Aorta (tissue), 5 donors: ENCODE results near the gene CABP4. TPM values are rescaled to one million over a fixed set of nuclear protein-coding genes. Genes with fewer than 3 reads are reported as not detected.

Source experiments
- ATAC-seq: fragments of 200-7000 bp; cut with Tn5 transposase; one replicate; pipeline ENCODE4 v1.9.1; 2022; ENCODE audit warnings: moderate library complexity; ENCODE audit not compliant: low FRiP score
- DNase-seq, 2 donors: peaks; one replicate each; pipeline ENCODE4 v3.0.0-alpha.2; 2020
- H3K27ac ChIP-seq, 2 donors: one replicate each; pipeline ENCODE4 v1.5.1; 2013; ENCODE audit warnings: low read length in 2 of 2, mild to moderate bottlenecking in 2 of 2, moderate library complexity in 2 of 2, control low read depth in 1 of 2, inconsistent platforms in 1 of 2, low read depth in 1 of 2
- H3K27me3 ChIP-seq, 2 donors: one replicate each; pipeline ENCODE4 v1.6.1; 2013; ENCODE audit warnings: control low read depth in 1 of 2, low read length in 1 of 2, mild to moderate bottlenecking in 1 of 2, moderate library complexity in 1 of 2; ENCODE audit not compliant: insufficient read depth in 2 of 2, control insufficient read depth in 1 of 2
- H3K36me3 ChIP-seq, 2 donors: one replicate each; pipeline ENCODE4 v1.6.1; 2013; ENCODE audit warnings: control low read depth in 1 of 2, low read length in 1 of 2, mild to moderate bottlenecking in 1 of 2; ENCODE audit not compliant: insufficient read depth in 2 of 2, control insufficient read depth in 1 of 2
- H3K4me1 ChIP-seq, 2 donors: one replicate each; pipeline ENCODE4 v1.6.1; 2013; ENCODE audit warnings: low read length in 2 of 2, control low read depth in 1 of 2, mild to moderate bottlenecking in 1 of 2, moderate library complexity in 1 of 2; ENCODE audit not compliant: insufficient read depth in 2 of 2, control insufficient read depth in 1 of 2
- H3K4me3 ChIP-seq, 2 donors: one replicate each; pipeline ENCODE4 v1.5.1; 2013; ENCODE audit warnings: low read length in 2 of 2, control low read depth in 1 of 2, mild to moderate bottlenecking in 1 of 2
- H3K9me3 ChIP-seq: one replicate; pipeline ENCODE4 v1.6.1; 2013; ENCODE audit warnings: mild to moderate bottlenecking, low read length; ENCODE audit not compliant: control insufficient read depth
- WGBS, 2 donors: extraction: QIAGEN DNeasy Blood & Tissue Kit; methylation state at CpG; one replicate each; pipeline ENCODE4 v1.1.7; 2013; 5-methylcytosine and 5-hydroxymethylcytosine counted together
- intact Hi-C, 2 donors: fragments of 100-400 bp; cut with DNase I; formaldehyde crosslinking; loops; one replicate each; pipeline versions ENCODE4 v1.14.2 to v1.15.0; 2022
- polyA plus RNA-seq, 2 donors: library from polyadenylated mRNA; stranded (reverse); fragments of 200-250 nt; gene quantifications; one replicate each; pipeline ENCODE4 v1.2.3, GENCODE V29; 2013
- total RNA-seq, 2 donors: library from RNA; stranded (reverse); fragmentation: NEBNext Ultra II Directional; extraction: Animal tissue kit (Norgen Biotek cat#: 25700); gene quantifications; one replicate each; pipeline ENCODE4 v1.2.1, GENCODE V29; 2021
- donor health status: healthy with polysubstance abuse.
- donor health status: Bipolar disorder and iron deficiency.
- donor health status: DM: no; HTN: no; CAD: no.
- donor health status: DM: no; HTN: no; CAD: no.
- donor health status: DM: yes; HTN: yes; CAD: no.

The CABP4 gene
- total and polyA plus RNA-seq, 4 donors: 0.33 to 3.9 (median 2.4) TPM

DNA sequence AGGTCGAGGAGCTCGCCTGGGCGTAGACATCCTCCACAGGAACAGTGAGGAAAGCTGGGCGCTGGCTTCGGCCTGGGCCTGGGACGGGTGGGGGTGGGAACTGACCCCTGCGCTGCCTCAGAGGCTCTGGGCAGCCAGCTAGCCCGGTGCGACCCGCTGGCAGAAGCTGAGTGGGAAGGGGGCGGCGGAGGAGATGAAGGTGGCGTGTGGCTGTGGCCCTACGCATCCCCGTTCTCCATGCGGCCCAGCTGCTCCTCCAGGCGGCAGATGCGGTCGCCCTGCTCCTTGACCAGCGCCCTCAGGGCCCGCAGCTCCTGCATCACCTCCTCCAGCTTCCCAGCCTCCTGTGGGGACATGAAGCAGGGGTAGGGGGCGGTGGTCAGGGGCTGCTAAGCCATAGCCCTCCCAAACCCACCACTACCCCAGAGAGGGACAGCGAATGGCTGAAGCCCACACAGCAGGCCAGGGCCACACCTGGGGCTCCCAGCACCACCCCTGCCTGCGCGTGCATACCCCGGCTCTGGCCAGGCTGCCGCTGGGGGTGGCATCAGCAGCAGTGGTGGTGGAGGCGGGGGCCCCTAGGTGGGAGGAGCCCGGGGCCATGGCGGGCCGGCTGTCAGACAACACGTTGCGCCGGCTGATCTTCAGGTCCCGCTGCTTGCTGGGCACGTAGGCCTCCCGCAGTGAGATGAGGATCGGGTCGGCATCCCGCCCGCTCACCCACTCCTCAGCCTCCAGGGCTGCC lies 16.8 kb upstream of the CABP4 start:
- ATAC-seq: no peak
- intact Hi-C loops: no loop called here
- no peak overlapping the region for H3K4me3 ChIP-seq
- no peaks in the 10 kb centered on the region for H3K4me1 ChIP-seq
- H3K36me3 ChIP-seq: peaks cover 0 to 2% of the 10 kb centered on the region in 2 donors
- H3K27ac ChIP-seq: no peak overlapping the region
- peak in 1 of 2 donors; percentile 63 for DNase-seq
- no peaks in the 10 kb centered on the region for H3K9me3 ChIP-seq
- H3K27me3 ChIP-seq: no peaks in the 10 kb centered on the region
- WGBS, 2 donors: 77 to 84% methylated on average over 34 to 41 of the region's 41 CpGs

- 70 to 71% methylated on average over 31 of the region's 31 CpGs for WGBS, 2 donors
- H3K4me1 ChIP-seq: no peaks in the 10 kb centered on the region
- H3K9me3 ChIP-seq: no peaks in the 10 kb centered on the region
- H3K36me3 ChIP-seq: peaks cover 0 to under 1% of the 10 kb centered on the region in 2 donors
- ATAC-seq (no peak), DNase-seq (peak in 1 of 2 donors; percentile 82)
- intact Hi-C loops: no loop called here
- H3K27me3 ChIP-seq: no peaks in the 10 kb centered on the region
- H3K4me3 ChIP-seq: no peak overlapping the region
- no peak overlapping the region for H3K27ac ChIP-seq
Measured at GRCh38 chr11:67439321-67440228, 15.6 kb upstream of the CABP4 start.

DNA sequence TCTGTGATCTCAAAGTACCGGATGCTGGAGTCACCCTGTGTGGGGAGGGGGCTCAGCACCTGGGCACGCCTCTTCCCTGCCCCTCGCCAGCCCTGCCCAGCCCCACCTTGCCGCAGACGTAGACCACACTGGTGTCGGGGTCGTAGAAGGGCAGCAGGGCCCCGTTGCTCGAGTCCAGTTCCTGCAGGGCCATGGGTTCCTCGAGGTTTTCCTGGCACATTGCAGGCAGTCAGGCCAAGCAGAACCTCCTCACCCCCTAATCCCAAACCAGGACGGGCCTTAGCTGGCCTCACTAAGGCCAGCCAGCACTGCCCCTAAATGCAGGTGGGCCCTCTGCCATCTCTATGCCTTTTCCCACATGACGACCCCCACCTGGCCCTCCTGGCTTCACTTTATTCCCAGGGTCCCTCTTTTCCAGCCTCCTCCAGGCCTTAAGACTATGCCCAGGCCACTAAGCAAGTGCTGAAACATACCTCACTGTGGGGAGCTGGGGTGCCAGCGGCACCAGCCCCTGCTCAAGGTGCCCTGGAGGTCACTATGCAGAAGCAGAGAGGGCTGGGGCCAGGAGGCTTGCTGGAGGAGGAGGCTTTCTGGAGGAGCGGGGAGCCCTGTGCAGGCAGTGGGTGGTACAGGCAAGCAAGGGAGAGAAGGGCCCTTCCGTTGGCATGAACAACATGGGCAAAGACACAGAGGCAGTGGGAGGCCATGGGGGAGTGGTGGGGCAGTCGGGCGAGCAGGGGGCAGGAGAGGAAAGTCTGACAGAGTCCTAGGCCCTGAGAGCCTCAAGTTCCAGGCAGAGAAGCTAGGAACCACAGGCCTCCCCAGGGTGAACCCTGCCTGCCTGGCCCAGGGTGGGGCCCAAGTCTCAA lies 14.7 kb upstream of the CABP4 start:
- ATAC-seq (no peak), DNase-seq (no peak)
- no peaks in the 10 kb centered on the region for H3K36me3 ChIP-seq
- no peak overlapping the region for H3K4me3 ChIP-seq
- WGBS, 2 donors: 73 to 79% methylated on average over 17 of the region's 17 CpGs
- no peak overlapping the region for H3K27ac ChIP-seq
- intact Hi-C loops: no loop called here
- no peaks in the 10 kb centered on the region for H3K4me1 ChIP-seq
- no peaks in the 10 kb centered on the region for H3K9me3 ChIP-seq
- no peaks in the 10 kb centered on the region for H3K27me3 ChIP-seq

GRCh38 chr11:67441098-67441563 lies 14.0 kb upstream of the CABP4 start:
- no peaks in the 10 kb centered on the region for H3K27me3 ChIP-seq
- no peaks in the 10 kb centered on the region for H3K36me3 ChIP-seq
- no peak for ATAC-seq
- H3K9me3 ChIP-seq: no peaks in the 10 kb centered on the region
- no peak overlapping the region for H3K4me3 ChIP-seq
- intact Hi-C loops: no loop called here
- DNase-seq: no peak
- no peaks in the 10 kb centered on the region for H3K4me1 ChIP-seq
- H3K27ac ChIP-seq: no peak overlapping the region
- WGBS, 2 donors: 86 to 88% methylated on average over 21 of the region's 21 CpGs

GRCh38 chr11:67441731-67442351 lies 13.3 kb upstream of the CABP4 start:
- H3K4me1 ChIP-seq: no peaks in the 10 kb centered on the region
- no peak overlapping the region for H3K27ac ChIP-seq
- intact Hi-C loops: no loop called here
- no peak for ATAC-seq
- no peaks in the 10 kb centered on the region for H3K9me3 ChIP-seq
- H3K36me3 ChIP-seq: no peaks in the 10 kb centered on the region
- DNase-seq: no peak
- no peaks in the 10 kb centered on the region for H3K27me3 ChIP-seq
- WGBS, 2 donors: 86 to 87% methylated on average over 28 of the region's 28 CpGs
- H3K4me3 ChIP-seq: no peak overlapping the region

DNA sequence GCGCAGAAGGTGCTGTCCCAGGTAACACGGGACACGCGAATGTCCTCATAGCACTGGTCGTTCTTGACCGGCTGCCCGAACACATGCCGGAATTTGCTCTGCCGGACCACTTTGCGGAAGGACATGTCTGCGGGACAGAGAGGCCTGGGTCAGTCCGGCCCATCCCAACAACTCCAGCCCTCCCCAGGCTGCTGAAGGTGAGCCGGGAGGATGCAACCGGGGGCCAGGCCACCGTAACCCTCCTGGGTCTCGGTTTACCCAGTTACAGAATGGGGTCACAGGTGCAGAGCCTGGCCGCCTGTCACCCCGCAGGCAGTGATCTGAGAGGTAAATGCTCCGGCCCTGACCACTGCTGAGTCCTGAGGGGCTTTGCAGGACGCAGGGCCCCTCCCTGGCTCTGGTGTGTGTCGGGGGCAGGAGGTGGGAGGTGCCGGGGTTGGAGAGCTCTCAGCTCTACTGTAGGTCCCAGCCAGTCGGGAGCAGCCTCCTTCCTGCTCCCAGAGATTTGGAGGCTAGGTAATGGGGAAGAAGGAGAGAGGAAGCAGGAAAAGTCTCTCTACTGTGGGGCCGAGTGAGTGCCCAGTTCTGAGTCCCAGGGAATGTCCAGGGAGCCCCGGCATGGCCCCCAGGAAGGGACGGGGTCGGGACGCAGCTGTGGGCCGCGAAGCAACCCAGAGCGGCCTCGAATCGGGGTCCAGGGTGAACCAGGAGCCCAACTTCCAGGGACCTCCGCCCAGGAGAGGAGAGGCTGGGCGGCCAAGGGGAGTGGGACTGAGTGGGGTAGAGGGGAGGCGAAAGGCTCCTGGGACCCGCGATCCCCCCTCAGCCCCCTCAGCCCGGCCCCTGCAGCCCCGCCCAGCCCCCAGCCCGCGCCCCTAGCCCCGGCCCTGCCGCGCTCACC lies 12.4 kb upstream of the CABP4 start:
- intact Hi-C loops: no loop called here
- ATAC-seq (peak; percentile 1), DNase-seq (no peak)
- 34 to 37% methylated on average over 42 to 45 of the region's 45 CpGs for WGBS, 2 donors
- Histone ChIP-seq H3K4me3 (peak overlapping the region; percentile 81), H3K27ac (peak overlapping the region; percentile 74 to 97), H3K9me3 (no peaks in the 10 kb centered on the region), H3K4me1 (no peaks in the 10 kb centered on the region), H3K36me3 (no peaks in the 10 kb centered on the region), H3K27me3 (no peaks in the 10 kb centered on the region)

- Histone ChIP-seq H3K4me3 (no peak overlapping the region), H3K36me3 (no peaks in the 10 kb centered on the region), H3K27ac (no peak overlapping the region), H3K9me3 (no peaks in the 10 kb centered on the region), H3K27me3 (no peaks in the 10 kb centered on the region), H3K4me1 (no peaks in the 10 kb centered on the region)
- intact Hi-C loops: no loop called here
- ATAC-seq: no peak
- DNase-seq: no peak
- 86% methylated on average over 5 of the region's 5 CpGs for WGBS, 2 donors
Measured at GRCh38 chr11:67445515-67445914, 9.6 kb upstream of the CABP4 start.
